GM12878 (cell line): Measurements from ENCODE around the gene HNF4A. TPM values are rescaled to one million over a fixed set of nuclear protein-coding genes. Genes with fewer than 3 reads are reported as not detected.

Source experiments
- ATAC-seq: fragments of 200-7000 bp; cut with Tn5 transposase; 3 replicates; pipeline ENCODE4 v1.9.1; 2020; ENCODE audit warnings: mild to moderate bottlenecking, moderate library complexity
- BruUV-seq: library from RNA; stranded (reverse); fragments of 400-500 nt; replicated peaks from 2 replicates; lab custom pipeline; 2021; lab: Mats Ljungman, UMichigan
- CTCF ChIA-PET: fragments of 300-600 bp; sonication (Branson Sonifier 250); formaldehyde crosslinking; extraction: SDS; loops from one replicate; lab custom pipeline; 2021; ENCODE audit warnings: inconsistent platforms; lab: Yijun Ruan, JAX
- POLR2A ChIA-PET: fragments of 350-600 bp; formaldehyde crosslinking; extraction: SDS; loops from one replicate; lab custom pipeline; 2021; ENCODE audit warnings: inconsistent platforms; lab: Charles Lee
- RAD21 ChIA-PET: fragments of 300-600 bp; sonication (Branson Sonifier 250); formaldehyde crosslinking; loops from one replicate; lab custom pipeline; 2023; ENCODE audit warnings: antibody characterized with exemption; ENCODE audit not compliant: unreplicated experiment; lab: Charles Lee
- SMC1A ChIA-PET: fragments of 300-600 bp; sonication (Branson Sonifier 250); formaldehyde crosslinking; loops from one replicate; lab custom pipeline; 2023; ENCODE audit not compliant: unreplicated experiment, uncharacterized antibody; lab: Charles Lee
- DNase-seq: peaks from one replicate; pipeline ENCODE4 v3.0.0-alpha.2; 2011; ENCODE audit warnings: low read depth, low spot score
- FAIRE-seq: peaks from 3 replicates; lab custom pipeline; 2011; peaks lifted over from hg19 to GRCh38; lab: Jason Lieb, UNC
- H2AFZ ChIP-seq: 2 replicates; pipeline ENCODE4 v1.6.0; 2011; ENCODE audit warnings: low read depth, low read length, control low read depth; ENCODE audit not compliant: control insufficient read depth
- H3K27ac ChIP-seq: 2 replicates; pipeline ENCODE4 v1.5.1; 2011; ENCODE audit warnings: control low read depth; ENCODE audit not compliant: control insufficient read depth, insufficient read depth
- H3K27me3 ChIP-seq, 2 experiments: replicated peaks in 1 of 2; 2 replicates each; pipeline versions ENCODE4 v1.6.0 to v1.6.1; 2011; ENCODE audit warnings: low read length in 1 of 2; ENCODE audit not compliant: control insufficient read depth in 2 of 2, insufficient read depth in 2 of 2
- H3K36me3 ChIP-seq, 2 experiments: 2 replicates each; pipeline ENCODE4 v1.5.1; 2011; ENCODE audit warnings: low read length in 1 of 2; ENCODE audit not compliant: control insufficient read depth in 2 of 2, insufficient read depth in 2 of 2
- H3K4me1 ChIP-seq: 2 replicates; pipeline ENCODE4 v1.6.1; 2011; ENCODE audit warnings: mild to moderate bottlenecking, low read length, moderate library complexity, mixed read lengths; ENCODE audit not compliant: control insufficient read depth, insufficient read depth
- H3K4me2 ChIP-seq: 2 replicates; pipeline ENCODE4 v1.6.0; 2011; ENCODE audit warnings: control low read depth; ENCODE audit not compliant: control insufficient read depth, insufficient read depth
- H3K4me3 ChIP-seq: fragments of 200-600 bp; sonication (generic); 2 replicates; pipeline ENCODE4 v1.5.1; 2016
- H3K79me2 ChIP-seq: 2 replicates; pipeline ENCODE4 v1.6.0; 2011; ENCODE audit warnings: low read length; ENCODE audit not compliant: control insufficient read depth, insufficient read depth
- H3K9ac ChIP-seq: 2 replicates; pipeline ENCODE4 v1.8.0; 2011; ENCODE audit warnings: low read length, control low read depth, mixed read lengths; ENCODE audit not compliant: control insufficient read depth, insufficient read depth
- H3K9me3 ChIP-seq: replicated peaks from 3 replicates; pipeline ENCODE4 v1.5.1; 2011; ENCODE audit warnings: mild to moderate bottlenecking, low read length; ENCODE audit not compliant: control insufficient read depth, insufficient read depth
- H4K20me1 ChIP-seq: 2 replicates; pipeline ENCODE4 v1.6.0; 2011; ENCODE audit not compliant: control insufficient read depth, insufficient read depth
- CBFB ChIP-seq: IDR thresholded peaks from 2 replicates; pipeline ENCODE4 v1.6.1; 2016; ENCODE audit warnings: antibody characterized with exemption, low read depth
- CBX3 ChIP-seq: fragments of 200-600 bp; sonication (generic); IDR thresholded peaks from 2 replicates; pipeline ENCODE4 v1.6.1; 2016; ENCODE audit warnings: low read depth, borderline replicate concordance
- CHD2 ChIP-seq: IDR thresholded peaks from 2 replicates; pipeline ENCODE4 v1.6.1; 2011; ENCODE audit warnings: low read depth, low read length, improper control_type of control experiment, borderline replicate concordance
- NFIC ChIP-seq: IDR thresholded peaks from 2 replicates; pipeline ENCODE4 v1.6.1; 2012; ENCODE audit warnings: low read depth, mild to moderate bottlenecking, inconsistent platforms, low read length, moderate library complexity
- NFYB ChIP-seq: IDR thresholded peaks from 2 replicates; pipeline ENCODE4 v1.6.1; 2011; ENCODE audit warnings: low read depth, mild to moderate bottlenecking, low read length, improper control_type of control experiment, moderate library complexity; ENCODE audit not compliant: insufficient read depth
- NR2F1 ChIP-seq: fragments of 450-650 bp; conservative IDR thresholded peaks from 2 replicates; pipeline ENCODE4 v1.6.1; 2017; ENCODE audit warnings: mild to moderate bottlenecking
- PBX3 ChIP-seq: IDR thresholded peaks from 2 replicates; pipeline ENCODE4 v1.6.1; 2011; ENCODE audit warnings: mild to moderate bottlenecking, low read depth, low read length, moderate library complexity; ENCODE audit not compliant: insufficient replicate concordance
- RELB ChIP-seq: fragments of 450-650 bp; IDR thresholded peaks from 2 replicates; pipeline ENCODE4 v1.6.1; 2017; ENCODE audit warnings: low read depth, mild to moderate bottlenecking, moderate library complexity
- SIN3A ChIP-seq: IDR thresholded peaks from 2 replicates; pipeline ENCODE4 v1.6.1; 2012; ENCODE audit warnings: low read depth, low read length, improper control_type of control experiment
- STAT3 ChIP-seq: IDR thresholded peaks from 2 replicates; pipeline ENCODE4 v1.6.1; 2011; ENCODE audit warnings: low read depth, low read length, improper control_type of control experiment
- ZBED1 ChIP-seq: IDR thresholded peaks from 2 replicates; pipeline ENCODE4 v1.6.1; 2016; ENCODE audit warnings: borderline replicate concordance
- WGBS: methylation state at CpG from one replicate; pipeline ENCODE4 v1.1.6; 2016; ENCODE audit warnings: low lambda C conversion rate; ENCODE audit not compliant: insufficient replicate concordance, insufficient coverage; ENCODE audit errors: missing lambda C conversion rate; 5-methylcytosine and 5-hydroxymethylcytosine counted together
- in situ Hi-C: fragments of 300-500 bp; cut with MboI; formaldehyde crosslinking; loops from 9 replicates; pipeline ENCODE4 v1.14.3; 2018; ENCODE audit warnings: mixed read lengths
- intact Hi-C: fragments of 100-400 bp; cut with micrococcal nuclease; formaldehyde crosslinking; loops from one replicate; pipeline ENCODE4 v1.14.2; 2022; ENCODE audit not compliant: unreplicated experiment
- polyA plus RNA-seq, 11 experiments: library from polyadenylated mRNA; depleted of rRNA in 4 of 11; unstranded in 6 of 11; stranded (reverse) in 5 of 11; fragments of >200 nt; fragmentation: Nextera tagmentation in 4 of 11; fragmentation: Illumina TruSeq in 1 of 11; extraction: Ambion mirVana in 4 of 11; extraction: Trizol in 1 of 11; gene quantifications; 1 replicate in 1 of 11; 2 replicates in 10 of 11; pipeline versions ENCODE4 v1.2.1 to v1.2.3, GENCODE V29; 2011 to 2016; ENCODE audit warnings: inconsistent platforms in 2 of 11, missing spikeins in 2 of 11, low read depth in 1 of 11
- total RNA-seq, 4 experiments: library from RNA; depleted of rRNA in 3 of 4; stranded (reverse); fragments of >200 nt in 3 of 4; fragmentation: Illumina TruSeq in 1 of 4; extraction: Trizol in 1 of 4; gene quantifications; 2 replicates each; pipeline versions ENCODE4 v1.2.1 to v1.2.3, GENCODE V29; 2013 to 2021
- TF ChIP-seq, protein P1 (sequence below): fragments of 450-650 bp; IDR thresholded peaks from 2 replicates; pipeline ENCODE4 v1.6.1; 2016; ENCODE audit warnings: mild to moderate bottlenecking, moderate library complexity, borderline replicate concordance
- TF ChIP-seq, protein P2 (sequence below): fragments of 450-650 bp; formaldehyde crosslinking; IDR thresholded peaks from 2 replicates; pipeline ENCODE4 v1.5.0; 2022; ENCODE audit warnings: mild to moderate bottlenecking, missing genetic modification characterization

HNF4A gene
- total and polyA plus RNA-seq, 10 of the 15 experiments (the other 5 are each of a cell fraction or from before 2014, with no cell fraction given) = 0.21 TPM; not detected in 9

GRCh38 chr20:44436393-44436792, 80.9 kb downstream of the HNF4A start (continued):
- TF ChIP-seq STAT3 = no peak
- TF ChIP-seq NFIC = no peak
- TF ChIP-seq CBFB = no peak
- TF ChIP-seq, protein P1, sequence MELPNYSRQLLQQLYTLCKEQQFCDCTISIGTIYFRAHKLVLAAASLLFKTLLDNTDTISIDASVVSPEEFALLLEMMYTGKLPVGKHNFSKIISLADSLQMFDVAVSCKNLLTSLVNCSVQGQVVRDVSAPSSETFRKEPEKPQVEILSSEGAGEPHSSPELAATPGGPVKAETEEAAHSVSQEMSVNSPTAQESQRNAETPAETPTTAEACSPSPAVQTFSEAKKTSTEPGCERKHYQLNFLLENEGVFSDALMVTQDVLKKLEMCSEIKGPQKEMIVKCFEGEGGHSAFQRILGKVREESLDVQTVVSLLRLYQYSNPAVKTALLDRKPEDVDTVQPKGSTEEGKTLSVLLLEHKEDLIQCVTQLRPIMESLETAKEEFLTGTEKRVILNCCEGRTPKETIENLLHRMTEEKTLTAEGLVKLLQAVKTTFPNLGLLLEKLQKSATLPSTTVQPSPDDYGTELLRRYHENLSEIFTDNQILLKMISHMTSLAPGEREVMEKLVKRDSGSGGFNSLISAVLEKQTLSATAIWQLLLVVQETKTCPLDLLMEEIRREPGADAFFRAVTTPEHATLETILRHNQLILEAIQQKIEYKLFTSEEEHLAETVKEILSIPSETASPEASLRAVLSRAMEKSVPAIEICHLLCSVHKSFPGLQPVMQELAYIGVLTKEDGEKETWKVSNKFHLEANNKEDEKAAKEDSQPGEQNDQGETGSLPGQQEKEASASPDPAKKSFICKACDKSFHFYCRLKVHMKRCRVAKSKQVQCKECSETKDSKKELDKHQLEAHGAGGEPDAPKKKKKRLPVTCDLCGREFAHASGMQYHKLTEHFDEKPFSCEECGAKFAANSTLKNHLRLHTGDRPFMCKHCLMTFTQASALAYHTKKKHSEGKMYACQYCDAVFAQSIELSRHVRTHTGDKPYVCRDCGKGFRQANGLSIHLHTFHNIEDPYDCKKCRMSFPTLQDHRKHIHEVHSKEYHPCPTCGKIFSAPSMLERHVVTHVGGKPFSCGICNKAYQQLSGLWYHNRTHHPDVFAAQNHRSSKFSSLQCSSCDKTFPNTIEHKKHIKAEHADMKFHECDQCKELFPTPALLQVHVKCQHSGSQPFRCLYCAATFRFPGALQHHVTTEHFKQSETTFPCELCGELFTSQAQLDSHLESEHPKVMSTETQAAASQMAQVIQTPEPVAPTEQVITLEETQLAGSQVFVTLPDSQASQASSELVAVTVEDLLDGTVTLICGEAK = no peak
- TF ChIP-seq, all 136 proteins: peak for 0

- WGBS = 83% methylated on average over 5 of the region's 5 CpGs
- RAD21 ChIA-PET = no interaction called here
- H3K36me3 ChIP-seq = no peaks in the 10 kb centered on the region
- H3K27me3 ChIP-seq = peaks cover 0 to 2% of the 10 kb centered on the region in 2 experiments; a peak in 1 of 4 replicates
- H3K9me3 ChIP-seq = no peaks in the 10 kb centered on the region
- intact Hi-C loops = no loop called here
- CTCF ChIA-PET = no interaction called here
- H3K4me1 ChIP-seq = no peaks in the 10 kb centered on the region
- H3K79me2 ChIP-seq = no peaks in the 10 kb centered on the region
- H4K20me1 ChIP-seq = no peaks in the 10 kb centered on the region
- no peak for FAIRE-seq
- no peak overlapping the region for H3K9ac ChIP-seq
- no peak overlapping the region for H2AFZ ChIP-seq
- no peak overlapping the region for H3K4me3 ChIP-seq
- POLR2A ChIA-PET = no interaction called here
- ATAC-seq = no peak
- H3K4me2 ChIP-seq = no peak overlapping the region
- in situ Hi-C loops = no loop called here
- H3K27ac ChIP-seq = no peak overlapping the region
- BruUV-seq = no TSS peak
- no peak for DNase-seq
- SMC1A ChIA-PET = no interaction called here
- TF ChIP-seq CHD2 (no peak), NFYB (no peak), ZBED1 (no peak), RELB (no peak), CBX3 (no peak), SIN3A (no peak), PBX3 (no peak), NR2F1 (no peak)
- TF ChIP-seq, protein P2, sequence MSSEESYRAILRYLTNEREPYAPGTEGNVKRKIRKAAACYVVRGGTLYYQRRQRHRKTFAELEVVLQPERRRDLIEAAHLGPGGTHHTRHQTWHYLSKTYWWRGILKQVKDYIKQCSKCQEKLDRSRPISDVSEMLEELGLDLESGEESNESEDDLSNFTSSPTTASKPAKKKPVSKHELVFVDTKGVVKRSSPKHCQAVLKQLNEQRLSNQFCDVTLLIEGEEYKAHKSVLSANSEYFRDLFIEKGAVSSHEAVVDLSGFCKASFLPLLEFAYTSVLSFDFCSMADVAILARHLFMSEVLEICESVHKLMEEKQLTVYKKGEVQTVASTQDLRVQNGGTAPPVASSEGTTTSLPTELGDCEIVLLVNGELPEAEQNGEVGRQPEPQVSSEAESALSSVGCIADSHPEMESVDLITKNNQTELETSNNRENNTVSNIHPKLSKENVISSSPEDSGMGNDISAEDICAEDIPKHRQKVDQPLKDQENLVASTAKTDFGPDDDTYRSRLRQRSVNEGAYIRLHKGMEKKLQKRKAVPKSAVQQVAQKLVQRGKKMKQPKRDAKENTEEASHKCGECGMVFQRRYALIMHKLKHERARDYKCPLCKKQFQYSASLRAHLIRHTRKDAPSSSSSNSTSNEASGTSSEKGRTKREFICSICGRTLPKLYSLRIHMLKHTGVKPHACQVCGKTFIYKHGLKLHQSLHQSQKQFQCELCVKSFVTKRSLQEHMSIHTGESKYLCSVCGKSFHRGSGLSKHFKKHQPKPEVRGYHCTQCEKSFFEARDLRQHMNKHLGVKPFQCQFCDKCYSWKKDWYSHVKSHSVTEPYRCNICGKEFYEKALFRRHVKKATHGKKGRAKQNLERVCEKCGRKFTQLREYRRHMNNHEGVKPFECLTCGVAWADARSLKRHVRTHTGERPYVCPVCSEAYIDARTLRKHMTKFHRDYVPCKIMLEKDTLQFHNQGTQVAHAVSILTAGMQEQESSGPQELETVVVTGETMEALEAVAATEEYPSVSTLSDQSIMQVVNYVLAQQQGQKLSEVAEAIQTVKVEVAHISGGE (CRISPR knock-in tag) = no peak
These were observed 82.0 kb downstream of the HNF4A start for GRCh38 chr20:44437497-44437896.
